Measurements from ENCODE around the gene EXD2.

DNA sequence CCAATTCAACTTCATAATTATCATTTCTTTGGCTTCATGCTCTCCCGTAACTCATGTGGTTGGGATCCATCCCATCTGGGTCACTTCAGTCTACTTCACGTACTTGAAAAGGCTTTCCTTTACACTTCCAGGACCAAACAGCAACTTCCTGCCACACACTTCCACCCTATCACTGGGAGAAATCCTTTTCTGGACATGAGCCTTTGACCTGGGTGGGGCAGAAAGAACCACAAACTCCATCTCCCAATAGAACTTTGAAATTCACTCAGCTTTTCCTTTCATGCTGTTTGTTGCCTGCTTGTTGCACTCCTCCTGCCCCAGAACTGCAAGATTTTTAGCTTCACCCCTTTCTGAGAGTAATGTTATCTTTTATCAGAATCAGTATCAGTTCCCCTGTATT lies 50.3 kb downstream of the EXD2 start:
- no peak for TF ChIP-seq EZH2 (IDR thresholded peaks at IDR 0.05; ENCODE audit: borderline replicate concordance, low read length)
- TF ChIP-seq, protein P1, sequence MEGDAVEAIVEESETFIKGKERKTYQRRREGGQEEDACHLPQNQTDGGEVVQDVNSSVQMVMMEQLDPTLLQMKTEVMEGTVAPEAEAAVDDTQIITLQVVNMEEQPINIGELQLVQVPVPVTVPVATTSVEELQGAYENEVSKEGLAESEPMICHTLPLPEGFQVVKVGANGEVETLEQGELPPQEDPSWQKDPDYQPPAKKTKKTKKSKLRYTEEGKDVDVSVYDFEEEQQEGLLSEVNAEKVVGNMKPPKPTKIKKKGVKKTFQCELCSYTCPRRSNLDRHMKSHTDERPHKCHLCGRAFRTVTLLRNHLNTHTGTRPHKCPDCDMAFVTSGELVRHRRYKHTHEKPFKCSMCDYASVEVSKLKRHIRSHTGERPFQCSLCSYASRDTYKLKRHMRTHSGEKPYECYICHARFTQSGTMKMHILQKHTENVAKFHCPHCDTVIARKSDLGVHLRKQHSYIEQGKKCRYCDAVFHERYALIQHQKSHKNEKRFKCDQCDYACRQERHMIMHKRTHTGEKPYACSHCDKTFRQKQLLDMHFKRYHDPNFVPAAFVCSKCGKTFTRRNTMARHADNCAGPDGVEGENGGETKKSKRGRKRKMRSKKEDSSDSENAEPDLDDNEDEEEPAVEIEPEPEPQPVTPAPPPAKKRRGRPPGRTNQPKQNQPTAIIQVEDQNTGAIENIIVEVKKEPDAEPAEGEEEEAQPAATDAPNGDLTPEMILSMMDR (conservative IDR thresholded peaks at IDR 0.05 in 1 of 2, IDR thresholded peaks at IDR 0.05 in 1 of 2; ENCODE audit: extremely low read depth in 1 of 2, insufficient read depth in 1 of 2, low read depth in 1 of 2, low read length in 2 of 2): no peak
